NCI-H2029 treated with DMSO at 0.1 percent for 48 hours (cell line): ENCODE measurements around the gene GRK5.

Experiments
- DNase-seq: peaks from one replicate; lab custom pipeline; 2025; lab: John Stamatoyannopoulos, UW

GRK5 gene

GRCh38 chr10:119405520-119405807, 198.1 kb downstream of the GRK5 start:
- no peak for DNase-seq

DNA sequence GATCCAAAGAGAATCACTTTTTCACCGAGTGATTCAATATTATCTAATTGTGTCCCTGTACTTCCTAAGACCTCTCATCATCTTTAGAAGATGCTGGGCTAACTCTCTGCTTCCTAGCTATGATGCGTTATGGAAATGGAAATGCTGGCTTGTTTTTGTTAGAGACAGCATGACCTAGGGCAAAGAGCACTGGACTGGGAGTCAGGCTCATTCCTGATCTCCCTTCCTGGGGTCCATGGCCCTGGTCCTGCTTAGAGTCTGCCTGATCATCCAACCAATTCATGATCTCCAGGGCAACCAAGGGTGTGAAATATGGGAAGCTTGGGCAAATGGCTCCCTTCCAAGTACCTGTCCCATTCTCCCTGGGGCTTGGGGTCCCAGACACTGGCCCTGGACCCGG, 198.8 kb downstream of the GRK5 start:
- no peak for DNase-seq

GRCh38 chr10:119406601-119407253, 199.4 kb downstream of the GRK5 start:
- no peak for DNase-seq

DNA sequence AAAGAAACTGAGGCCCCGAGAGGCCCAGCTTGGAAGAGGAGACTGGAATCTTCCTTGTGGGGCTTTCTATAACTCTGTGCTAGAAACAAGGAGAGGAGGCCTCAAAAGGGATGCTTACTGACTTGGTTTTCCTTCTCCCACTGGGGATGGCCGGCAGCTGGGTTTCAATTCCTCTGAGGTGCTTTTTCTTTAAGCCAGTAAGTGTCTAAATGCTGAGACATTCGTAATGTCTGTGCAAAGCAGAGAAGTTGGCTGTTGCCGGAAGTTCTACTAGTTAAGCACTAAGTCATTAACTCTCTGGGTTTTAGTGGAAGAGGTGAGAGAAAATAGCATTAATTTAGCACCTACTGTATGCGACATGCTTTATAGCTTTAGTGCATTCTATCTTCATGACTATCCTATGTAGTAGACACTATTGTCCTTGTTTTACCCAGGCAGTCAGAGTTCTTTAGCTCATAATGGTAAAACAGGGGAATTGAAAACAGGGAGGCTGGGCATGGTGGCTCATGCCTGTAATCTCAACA, 199.9 kb downstream of the GRK5 start:
- no peak for DNase-seq

DNA sequence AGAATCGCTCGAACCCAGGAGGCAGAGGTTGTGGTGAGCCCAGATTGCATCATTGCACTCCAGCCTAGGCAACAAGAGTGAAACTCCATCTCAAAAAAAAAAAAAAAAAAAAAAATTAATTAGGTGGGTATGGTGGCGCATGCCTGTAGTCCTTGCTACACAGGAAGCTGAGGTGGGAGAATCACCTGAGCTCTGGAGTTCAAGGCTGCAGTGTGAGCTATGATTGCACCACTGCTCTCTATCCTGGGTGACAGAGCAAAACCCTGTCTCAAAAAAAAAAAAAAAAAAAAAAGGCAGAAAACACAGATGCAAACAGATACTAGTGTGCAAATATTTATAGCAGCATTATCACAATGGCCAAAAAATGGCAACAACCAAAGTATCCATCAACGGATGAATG, 200.7 kb downstream of the GRK5 start:
- no peak for DNase-seq

- no peak for DNase-seq
These were observed 201.6 kb downstream of the GRK5 start for GRCh38 chr10:119408969-119409371.

DNA sequence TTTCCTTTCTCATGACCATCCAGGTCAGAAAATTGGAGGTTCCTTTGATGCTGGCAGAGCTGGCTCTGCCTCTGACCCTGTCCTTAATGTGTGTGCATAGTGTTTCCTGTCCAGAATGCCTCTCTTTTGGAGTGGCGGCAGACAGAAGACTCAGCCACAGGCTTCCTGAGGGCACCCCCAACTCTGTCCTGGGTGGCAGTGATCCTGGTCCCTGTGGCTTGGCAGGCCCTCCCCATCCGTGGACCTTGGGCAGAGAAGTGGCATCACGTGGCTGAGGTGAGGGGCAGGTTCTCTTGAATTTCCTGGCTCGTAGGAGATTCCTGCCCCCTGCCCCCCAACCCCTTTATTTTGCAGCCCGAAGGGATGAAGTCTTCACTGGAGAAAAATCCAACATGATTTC, 202.0 kb downstream of the GRK5 start:
- DNase-seq, result no peak

- no peak for DNase-seq
These were observed 202.5 kb downstream of the GRK5 start for GRCh38 chr10:119409906-119410305.

DNA sequence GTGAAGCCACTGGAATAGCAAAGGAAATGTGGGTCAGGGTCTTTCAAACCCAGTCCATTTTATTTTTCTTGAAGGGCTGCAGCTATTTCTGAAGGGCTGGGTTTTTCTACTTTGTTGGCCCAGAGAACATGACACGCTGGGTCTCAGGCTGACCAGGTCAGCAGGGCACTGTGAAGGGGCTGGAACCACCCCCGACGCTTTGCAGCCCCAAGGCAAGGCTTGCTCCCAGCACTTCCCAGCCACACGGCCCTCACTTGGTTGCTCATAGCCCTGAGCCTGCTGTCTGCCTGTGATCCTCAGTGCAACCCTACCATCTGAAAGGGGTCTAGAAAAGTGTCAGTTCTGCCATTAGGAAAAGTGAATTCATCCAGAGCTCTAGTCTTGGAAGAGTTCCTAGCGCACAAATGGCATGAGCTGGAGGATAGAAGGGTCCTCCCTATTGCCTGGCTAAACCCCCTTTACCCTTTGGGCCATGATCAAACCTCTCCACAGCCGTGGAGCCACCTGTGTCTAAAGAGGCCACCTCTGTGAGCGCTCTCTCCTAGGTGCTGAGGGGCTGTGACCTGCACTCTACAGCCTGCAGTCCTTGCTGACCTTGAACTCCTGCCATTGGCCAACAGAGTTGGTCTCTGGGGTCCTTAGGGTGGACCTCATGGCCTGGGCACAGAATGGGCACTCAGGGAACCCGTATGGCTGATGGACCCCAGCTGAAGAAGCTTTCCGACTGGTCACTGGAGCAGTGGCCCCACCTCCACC, 203.2 kb downstream of the GRK5 start:
- no peak for DNase-seq

- no peak for DNase-seq
These were observed 205.1 kb downstream of the GRK5 start for GRCh38 chr10:119412244-119413092.

DNA sequence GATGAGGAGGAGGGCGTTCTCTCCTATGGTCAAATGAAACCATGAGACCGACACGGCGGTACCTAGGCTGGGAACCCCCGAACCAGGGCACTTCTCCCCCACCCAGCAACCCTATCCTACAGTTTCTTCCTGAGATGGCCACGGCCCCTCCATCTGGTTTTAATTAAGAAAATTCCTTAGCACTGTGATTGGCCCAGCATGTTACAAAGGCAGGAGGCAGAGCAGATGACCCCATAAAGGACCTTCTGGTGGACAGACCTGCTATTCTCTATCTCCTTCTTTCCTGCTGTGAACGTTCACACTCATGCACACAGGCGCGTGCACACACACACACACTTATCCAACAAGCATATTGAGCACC, 205.7 kb downstream of the GRK5 start:
- DNase-seq, result no peak

GRCh38 chr10:119413471-119414080, 206.2 kb downstream of the GRK5 start:
- no peak for DNase-seq

- DNase-seq, result no peak
These were observed 206.8 kb downstream of the GRK5 start for GRCh38 chr10:119414081-119414611.

DNA sequence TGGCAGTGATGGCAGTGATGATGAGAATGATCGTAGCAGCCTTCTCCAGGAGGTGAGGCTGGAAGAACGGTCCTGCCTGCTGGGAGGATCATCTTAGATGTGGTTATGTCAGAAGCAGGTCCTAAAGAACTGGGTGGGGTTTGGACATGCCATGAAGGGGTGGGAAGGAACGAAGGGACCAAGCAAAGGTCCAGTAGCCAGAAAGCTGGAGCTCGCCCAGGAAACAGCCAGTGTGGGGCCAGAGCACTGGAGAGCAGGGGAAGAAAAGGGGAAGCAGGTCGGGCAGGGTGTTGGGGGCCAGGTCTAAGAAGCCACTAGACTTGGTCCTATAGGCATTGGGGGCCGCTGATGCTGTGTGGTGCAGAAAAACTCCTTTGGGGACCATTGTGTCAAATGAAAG, 207.8 kb downstream of the GRK5 start:
- DNase-seq, result no peak

- DNase-seq, result no peak
These were observed 208.4 kb downstream of the GRK5 start for GRCh38 chr10:119415536-119416503.

- no peak for DNase-seq
These were observed 209.5 kb downstream of the GRK5 start for GRCh38 chr10:119416855-119417254.

DNA sequence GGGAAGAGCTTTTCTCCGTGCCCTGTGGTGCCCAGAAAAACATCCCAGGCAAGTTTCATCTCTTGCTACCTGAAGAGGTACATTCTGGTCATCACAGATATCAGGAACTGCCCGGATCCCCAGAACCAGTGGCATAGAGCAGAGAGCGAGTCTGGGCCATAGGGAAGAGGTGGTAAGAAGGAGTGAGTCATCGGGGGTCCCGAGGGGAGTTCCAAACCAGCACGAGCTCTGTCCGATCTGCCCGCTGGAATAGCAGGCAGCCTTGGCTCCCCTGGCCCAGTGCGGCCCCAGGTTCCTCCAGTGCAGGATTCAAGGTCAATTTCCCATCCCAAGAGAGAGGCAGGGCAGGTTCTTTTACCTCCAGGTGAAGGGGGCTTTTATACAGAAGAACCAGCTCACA, 210.5 kb downstream of the GRK5 start:
- DNase-seq, result no peak

- DNase-seq, result no peak
These were observed 211.0 kb downstream of the GRK5 start for GRCh38 chr10:119418362-119418761.

DNA sequence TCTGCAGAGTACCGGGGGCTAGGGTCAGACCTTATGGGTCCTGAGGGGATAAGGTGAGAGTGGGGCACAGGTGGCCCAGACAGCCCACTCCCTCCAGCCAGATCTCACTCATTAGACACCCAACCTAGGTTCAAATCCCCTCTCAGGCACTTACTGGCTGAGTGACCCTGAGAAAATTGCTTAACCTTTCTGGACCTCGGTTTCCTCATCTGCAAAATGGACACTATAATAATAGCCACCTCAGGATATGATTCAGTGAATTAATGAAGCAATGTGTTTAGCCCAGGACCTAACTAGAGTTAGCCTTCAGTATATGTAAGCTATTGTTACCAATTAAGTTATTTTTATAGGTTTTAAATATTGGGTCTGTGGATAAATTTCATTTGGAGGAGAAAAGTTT, 212.6 kb downstream of the GRK5 start:
- no peak for DNase-seq

DNA sequence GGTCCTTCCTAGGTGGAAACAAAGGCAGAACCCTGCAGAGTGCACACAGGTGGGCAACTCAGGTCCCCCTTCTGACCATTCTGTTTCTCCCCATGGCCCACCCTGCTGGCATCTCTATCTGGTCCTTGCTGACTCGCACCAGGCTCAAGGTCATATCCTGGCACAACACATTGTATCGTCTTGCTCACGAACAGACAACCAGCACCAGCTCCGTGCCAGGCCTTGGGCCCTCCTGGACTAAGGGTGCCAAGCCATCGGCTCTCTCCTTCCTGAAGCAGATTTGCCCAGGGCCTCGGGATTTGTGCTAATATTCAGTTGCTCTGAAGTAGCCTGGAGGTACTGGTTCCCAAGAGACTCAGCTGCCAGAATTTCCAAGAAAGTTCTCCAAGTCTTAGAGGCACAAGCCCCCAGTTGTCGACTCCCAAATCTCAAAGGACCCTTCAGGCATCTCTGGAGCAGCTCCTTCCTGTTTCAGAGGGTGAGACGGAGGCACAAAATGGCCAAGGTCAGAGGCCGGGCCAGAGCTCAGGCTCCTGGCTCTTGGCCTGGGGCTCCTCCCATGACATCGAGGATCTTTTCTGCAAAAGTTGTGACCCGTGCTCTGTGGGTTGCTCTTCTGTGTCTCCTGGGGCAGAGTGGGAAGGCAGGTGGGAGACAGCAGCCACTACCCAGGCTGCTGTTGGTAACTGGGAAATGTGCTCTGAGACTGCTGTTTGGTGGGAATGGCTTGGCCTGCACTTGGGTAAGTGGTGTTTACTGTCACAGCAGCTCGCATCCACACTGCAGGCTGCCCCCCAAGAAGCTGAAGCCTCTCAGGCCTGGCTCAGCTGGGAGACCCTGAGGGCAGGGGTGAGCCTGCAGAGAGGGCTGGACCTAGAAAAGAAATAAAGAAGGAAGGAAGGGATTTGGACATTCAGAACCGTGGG, 213.8 kb downstream of the GRK5 start:
- no peak for DNase-seq
